Mucosa of rectum (tissue), 2 donors: ENCODE data around the gene CCL13.

Experiments used
- H3K27ac ChIP-seq, 2 donors: one replicate each; pipeline ENCODE4 v1.7.0; 2013; ENCODE audit warnings: inconsistent platforms in 2 of 2, low read depth in 2 of 2, low read length in 2 of 2
- H3K27me3 ChIP-seq, 2 donors: one replicate each; pipeline ENCODE4 v1.7.0; 2013; ENCODE audit warnings: low read length in 2 of 2; ENCODE audit not compliant: control insufficient read depth in 2 of 2, insufficient read depth in 2 of 2
- H3K36me3 ChIP-seq, 2 donors: one replicate each; pipeline ENCODE4 v1.7.0; 2013; ENCODE audit warnings: low read length in 2 of 2; ENCODE audit not compliant: control insufficient read depth in 2 of 2, insufficient read depth in 2 of 2
- H3K4me1 ChIP-seq, 2 donors: one replicate each; pipeline ENCODE4 v1.7.0; 2013; ENCODE audit warnings: low read length in 2 of 2, mild to moderate bottlenecking in 1 of 2; ENCODE audit not compliant: control insufficient read depth in 2 of 2, insufficient read depth in 2 of 2
- H3K4me3 ChIP-seq, 2 donors: one replicate each; pipeline ENCODE4 v1.7.0; 2013; ENCODE audit warnings: low read length in 2 of 2
- H3K9ac ChIP-seq, 2 donors: one replicate each; pipeline ENCODE4 v1.7.0; 2013; ENCODE audit warnings: low read length in 2 of 2, low read depth in 1 of 2, mild to moderate bottlenecking in 1 of 2
- H3K9me3 ChIP-seq, 2 donors: one replicate each; pipeline ENCODE4 v1.7.0; 2013; ENCODE audit warnings: low read length in 2 of 2; ENCODE audit not compliant: control insufficient read depth in 2 of 2
- donor health status: healthy.
- donor health status: Normal muscosa, but diverticular disease.

CCL13 gene

DNA sequence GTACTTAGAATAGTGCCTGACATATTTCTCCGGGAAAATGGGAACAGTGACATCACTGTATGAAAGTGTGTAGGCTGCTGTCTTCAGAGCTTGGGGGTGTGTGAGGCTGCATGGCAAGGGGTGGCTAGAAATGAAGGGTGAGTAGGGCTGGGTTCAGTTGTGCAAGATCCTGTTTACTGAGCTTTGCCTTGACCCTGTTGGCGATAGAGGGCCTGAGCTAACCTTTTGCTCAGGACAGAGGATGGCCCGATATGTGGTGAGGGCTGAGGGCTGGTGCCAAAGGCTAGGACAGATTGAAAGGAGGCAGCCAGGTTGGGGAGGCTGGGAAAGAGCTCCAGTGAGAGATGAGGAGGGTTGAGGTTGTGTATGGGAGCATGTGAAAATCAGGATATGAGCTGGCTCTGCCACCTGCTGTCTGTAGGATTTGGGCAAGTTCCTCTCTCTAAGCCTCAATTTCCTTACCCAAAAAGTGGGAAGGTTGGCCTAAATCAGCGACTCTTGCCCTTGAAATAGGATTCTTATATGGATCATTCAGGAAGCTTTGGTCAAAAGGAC is 12.7 kb downstream of the CCL13 start:
- H3K4me1 ChIP-seq, result no peaks in the 10 kb centered on the region
- no peaks in the 10 kb centered on the region for H3K9me3 ChIP-seq
- peaks cover 0 to 2% of the 10 kb centered on the region in 2 donors for H3K27me3 ChIP-seq
- H3K27ac ChIP-seq, result peak overlapping the region in 1 of 2 donors; percentile 5
- no peak overlapping the region for H3K4me3 ChIP-seq
- no peaks in the 10 kb centered on the region for H3K36me3 ChIP-seq
- H3K9ac ChIP-seq, result no peak overlapping the region

DNA sequence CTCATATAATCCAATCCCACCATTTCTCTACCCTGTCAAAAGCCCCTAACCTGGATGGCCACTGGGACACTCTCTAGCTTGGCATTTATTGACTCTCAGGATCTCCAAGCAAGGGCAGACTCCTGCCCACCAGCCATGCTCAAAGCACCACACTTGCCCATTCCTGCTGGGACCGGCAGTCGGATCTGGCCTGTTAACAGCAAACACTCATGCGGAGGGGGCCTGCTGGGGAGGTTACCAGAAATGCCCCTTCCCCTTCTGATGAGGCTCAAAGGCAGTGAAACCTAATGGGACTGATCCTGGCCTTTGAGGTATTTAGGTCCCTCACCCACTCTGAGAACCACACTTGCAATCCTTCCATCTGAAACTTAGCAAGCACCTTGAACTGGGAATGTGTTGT is 13.3 kb downstream of the CCL13 start:
- H3K4me1 ChIP-seq, result no peaks in the 10 kb centered on the region
- peak overlapping the region in 1 of 2 donors; percentile 5 for H3K27ac ChIP-seq
- H3K9ac ChIP-seq, result no peak overlapping the region
- no peak overlapping the region for H3K4me3 ChIP-seq
- peaks cover 0 to 2% of the 10 kb centered on the region in 2 donors for H3K27me3 ChIP-seq
- H3K9me3 ChIP-seq, result no peaks in the 10 kb centered on the region
- H3K36me3 ChIP-seq, result no peaks in the 10 kb centered on the region

DNA sequence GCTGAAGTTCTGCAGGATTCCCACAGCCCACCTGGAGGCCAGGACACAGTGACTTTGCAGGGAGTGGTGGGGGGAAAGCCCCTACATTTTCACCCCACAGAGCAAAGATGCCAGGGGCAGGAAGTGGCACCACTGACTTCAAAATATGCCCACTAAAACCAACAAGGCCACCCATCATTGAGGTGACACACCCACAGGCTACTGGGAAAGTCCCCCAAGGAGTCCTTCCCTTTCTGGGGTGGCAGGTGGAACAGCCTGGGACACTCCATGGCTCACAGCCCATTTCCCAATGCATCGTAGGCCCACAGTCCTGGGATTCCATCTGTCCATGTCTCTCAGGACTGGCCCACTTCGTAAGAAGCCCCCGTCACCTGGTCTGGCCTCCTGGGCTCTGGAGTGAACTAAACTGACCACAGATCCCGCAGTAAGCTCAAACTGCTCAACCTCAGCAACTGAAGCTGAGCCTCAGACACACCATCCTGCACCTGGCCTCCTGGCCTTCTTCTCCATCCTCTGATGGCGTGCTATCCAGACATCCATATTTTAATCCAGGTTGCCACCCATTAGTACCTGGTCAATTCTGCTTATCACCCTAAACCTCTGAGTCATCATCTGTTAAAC is 14.2 kb downstream of the CCL13 start:
- Histone ChIP-seq H3K4me3 (no peak overlapping the region), H3K9ac (no peak overlapping the region), H3K27ac (peak overlapping the region in 1 of 2 donors; percentile 53), H3K9me3 (no peaks in the 10 kb centered on the region), H3K27me3 (peaks cover 0 to 2% of the 10 kb centered on the region in 2 donors), H3K4me1 (no peaks in the 10 kb centered on the region), H3K36me3 (no peaks in the 10 kb centered on the region)

DNA sequence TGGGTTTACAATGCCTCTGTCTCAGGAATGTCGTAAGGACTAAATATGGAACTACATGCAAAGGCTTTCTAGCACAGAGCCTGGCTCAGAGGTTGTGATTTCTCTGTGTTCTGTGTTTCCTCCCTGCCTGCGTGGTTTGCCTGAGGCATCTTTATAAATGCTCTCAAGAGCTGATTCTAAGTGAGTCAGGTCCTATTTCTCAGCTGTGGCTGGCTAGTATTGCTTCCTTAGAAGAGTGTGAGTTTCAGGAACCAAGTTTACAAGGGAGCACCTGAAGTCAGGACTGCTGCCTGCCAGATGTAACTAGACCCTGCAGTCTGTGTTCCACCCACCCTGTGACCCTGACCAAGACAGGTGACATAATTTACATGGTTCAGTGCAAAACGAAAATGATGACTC is 14.7 kb downstream of the CCL13 start:
- Histone ChIP-seq H3K4me3 (no peak overlapping the region), H3K27ac (peak overlapping the region in 1 of 2 donors; percentile 53), H3K36me3 (no peaks in the 10 kb centered on the region), H3K9ac (no peak overlapping the region), H3K9me3 (no peaks in the 10 kb centered on the region), H3K4me1 (no peaks in the 10 kb centered on the region), H3K27me3 (peaks cover 0 to 2% of the 10 kb centered on the region in 2 donors)

DNA sequence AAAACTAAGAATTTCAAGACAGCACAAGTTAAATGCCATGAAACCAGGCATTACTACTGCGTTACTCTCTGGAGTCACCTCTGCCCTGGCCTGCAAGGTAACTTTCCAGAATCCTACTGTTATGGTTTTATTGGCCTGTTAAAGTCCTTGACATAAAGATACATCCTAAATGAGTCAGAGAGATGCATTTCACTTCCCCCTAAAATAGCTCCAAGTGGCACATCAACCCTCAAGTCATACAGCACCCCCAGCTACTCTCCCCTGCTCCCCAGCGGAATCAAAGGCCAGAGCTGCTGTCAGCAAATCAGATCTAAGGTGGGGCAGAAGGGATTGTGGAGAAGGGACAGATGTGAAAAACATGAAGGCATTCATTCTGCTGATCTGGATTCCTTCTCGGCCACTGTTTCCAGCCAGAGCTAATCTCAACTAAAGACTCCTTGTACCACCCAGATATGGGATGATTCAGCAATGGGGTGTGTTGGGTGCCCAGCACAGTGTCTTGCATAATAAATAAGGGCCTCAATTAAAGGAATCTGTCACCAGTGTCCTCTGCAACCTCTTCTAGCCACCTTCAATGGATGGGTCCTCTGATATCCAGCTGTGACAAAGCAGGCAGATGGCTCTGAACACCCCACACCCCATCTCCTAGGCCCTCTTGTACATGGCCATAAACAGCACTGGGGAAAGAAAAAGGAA is 15.3 kb downstream of the CCL13 start:
- H3K4me1 ChIP-seq, result no peaks in the 10 kb centered on the region
- peak overlapping the region in 1 of 2 donors; percentile 43 for H3K27ac ChIP-seq
- no peak overlapping the region for H3K4me3 ChIP-seq
- H3K27me3 ChIP-seq, result no peaks in the 10 kb centered on the region
- H3K9me3 ChIP-seq, result no peaks in the 10 kb centered on the region
- H3K36me3 ChIP-seq, result no peaks in the 10 kb centered on the region
- no peak overlapping the region for H3K9ac ChIP-seq

DNA sequence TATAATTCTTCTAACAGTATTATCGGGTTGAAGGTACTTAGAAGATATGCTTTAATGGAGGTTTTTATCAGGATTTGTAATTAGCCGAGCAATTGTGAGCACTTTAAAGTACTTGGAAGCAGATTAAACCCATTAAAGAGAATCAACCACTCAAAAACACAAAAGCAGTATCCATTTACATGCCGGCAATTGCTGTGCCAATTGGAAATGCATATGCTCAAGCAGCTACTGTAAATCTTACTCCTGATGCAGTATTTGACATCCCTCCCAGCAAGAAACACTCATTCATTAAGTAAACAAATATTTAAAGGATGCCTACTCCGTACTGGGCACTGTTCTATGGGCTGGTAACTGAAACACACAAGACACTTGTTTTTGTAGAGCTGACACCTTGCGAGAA is 18.2 kb downstream of the CCL13 start:
- H3K9me3 ChIP-seq, result no peaks in the 10 kb centered on the region
- peaks cover 0 to 6% of the 10 kb centered on the region in 2 donors for H3K4me1 ChIP-seq
- H3K4me3 ChIP-seq, result no peak overlapping the region
- H3K9ac ChIP-seq, result no peak overlapping the region
- H3K36me3 ChIP-seq, result no peaks in the 10 kb centered on the region
- no peak overlapping the region for H3K27ac ChIP-seq
- H3K27me3 ChIP-seq, result no peaks in the 10 kb centered on the region

DNA sequence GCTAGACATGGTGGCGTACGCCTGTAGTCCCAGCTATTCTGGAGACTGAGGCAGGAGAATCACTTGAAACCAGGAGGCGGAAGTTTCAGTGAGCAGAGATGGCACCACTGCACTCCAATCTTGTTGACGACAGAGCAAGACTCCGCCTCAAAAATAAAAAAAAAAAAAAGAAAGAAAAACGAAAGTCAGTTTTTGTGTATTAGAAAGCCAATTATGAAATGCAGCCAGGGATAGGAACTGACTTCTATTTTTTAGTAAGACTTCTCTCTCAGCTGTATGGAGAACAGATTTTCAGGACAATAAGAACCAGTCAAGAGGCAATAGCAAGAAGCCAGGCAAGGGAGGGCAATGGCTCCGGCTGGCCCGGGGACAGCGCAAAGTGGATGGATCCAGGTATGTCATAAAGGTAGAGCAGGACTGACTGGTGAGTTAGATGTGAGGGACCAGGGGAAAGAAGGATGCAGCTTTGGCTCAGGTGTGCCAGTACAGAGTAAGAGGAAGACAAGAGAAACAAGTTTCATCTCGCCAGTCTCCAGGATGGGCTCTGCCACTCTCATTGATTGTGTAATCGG is 19.2 kb downstream of the CCL13 start:
- Histone ChIP-seq H3K4me3 (no peak overlapping the region), H3K27ac (no peak overlapping the region)

DNA sequence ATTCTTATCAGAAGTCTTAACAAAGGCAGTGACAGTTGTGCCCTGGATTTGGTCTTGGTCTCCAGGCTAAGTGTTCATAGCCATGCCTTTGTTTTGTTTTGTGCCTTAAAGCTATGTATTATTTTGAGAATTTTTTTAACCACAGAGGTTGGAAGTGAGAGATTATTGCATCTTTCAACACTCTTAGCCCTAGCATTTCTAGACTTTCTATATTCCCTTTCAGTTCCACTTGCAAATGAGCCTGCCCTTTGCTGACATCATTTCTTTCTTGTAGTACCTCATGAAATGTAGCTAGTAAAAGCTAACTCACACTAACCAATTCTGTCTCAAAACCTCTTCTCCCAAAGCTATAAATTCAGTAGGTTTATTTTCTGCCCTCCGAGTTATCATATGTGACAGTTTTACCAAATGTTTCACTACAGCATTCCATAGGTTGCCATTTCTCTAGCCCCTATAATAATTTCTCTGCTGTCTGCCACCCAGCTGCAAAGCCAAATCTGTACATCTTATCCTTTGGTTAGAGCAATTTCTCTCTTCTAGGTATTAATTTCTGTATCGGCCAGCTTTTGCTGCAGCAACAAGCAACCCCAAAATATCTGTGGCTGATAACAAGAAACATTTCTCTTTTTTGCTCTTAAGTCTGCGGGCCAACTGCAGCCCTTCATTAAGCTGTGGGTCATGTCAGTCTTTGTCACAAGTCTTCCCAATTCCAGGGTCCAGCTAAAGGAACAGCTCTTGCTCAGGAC is 21.0 kb downstream of the CCL13 start:
- peak overlapping the region in 1 of 2 donors; percentile 17 for H3K27ac ChIP-seq
- H3K9me3 ChIP-seq, result no peaks in the 10 kb centered on the region
- H3K9ac ChIP-seq, result no peak overlapping the region
- no peak overlapping the region for H3K4me3 ChIP-seq
- H3K27me3 ChIP-seq, result no peaks in the 10 kb centered on the region
- H3K36me3 ChIP-seq, result no peaks in the 10 kb centered on the region
- peaks cover 0 to 6% of the 10 kb centered on the region in 2 donors for H3K4me1 ChIP-seq

More for the DNA sequence above, 19.2 kb downstream of the CCL13 start:
- Histone ChIP-seq H3K27me3 (no peaks in the 10 kb centered on the region), H3K9ac (no peak overlapping the region), H3K4me1 (peaks cover 0 to 6% of the 10 kb centered on the region in 2 donors), H3K9me3 (no peaks in the 10 kb centered on the region), H3K36me3 (no peaks in the 10 kb centered on the region)

DNA sequence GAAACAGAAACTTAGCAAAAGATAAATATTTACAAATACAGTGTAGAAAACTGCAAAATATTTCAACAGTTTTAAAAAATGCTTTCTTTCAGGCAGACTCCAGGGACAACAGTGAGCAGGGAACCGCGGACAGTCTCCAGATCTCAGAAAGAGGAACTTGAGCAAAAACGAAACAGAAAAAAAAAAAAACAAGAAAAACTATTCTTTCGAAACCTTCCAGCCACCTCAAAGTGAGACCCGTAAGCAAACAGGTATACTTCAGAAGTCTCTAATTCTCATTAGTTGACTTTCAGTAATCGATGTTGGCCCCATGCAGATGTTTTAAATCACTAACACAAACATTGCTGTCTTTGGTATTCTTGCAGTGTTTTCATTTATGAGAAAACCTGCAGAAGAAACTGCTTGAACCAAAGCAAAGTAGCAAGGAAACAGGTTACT is 22.4 kb downstream of the CCL13 start:
- Histone ChIP-seq H3K9me3 (no peaks in the 10 kb centered on the region), H3K9ac (no peak overlapping the region), H3K27me3 (no peaks in the 10 kb centered on the region), H3K27ac (peak overlapping the region in 1 of 2 donors; percentile 35), H3K4me1 (peaks cover 0 to 6% of the 10 kb centered on the region in 2 donors), H3K4me3 (peak overlapping the region in 1 of 2 donors; percentile 52), H3K36me3 (no peaks in the 10 kb centered on the region)
